ENCODE data around the gene PHACTR3. TPM values are rescaled to one million over a fixed set of nuclear protein-coding genes. Genes with fewer than 3 reads are reported as not detected.

The PHACTR3 gene
- total RNA-seq, 1 experiment from 2014 or later = not detected

- TF ChIP-seq POLR2AphosphoS5 (IDR thresholded peaks at IDR 0.05; ENCODE audit: low read depth, low read length) (no peak), ELF1 (IDR thresholded peaks at IDR 0.05; ENCODE audit: borderline replicate concordance, low read depth) (no peak), YY1 (IDR thresholded peaks at IDR 0.05; ENCODE audit: extremely low read depth, insufficient replicate concordance, low read depth, low read length) (no peak), CBX3 (IDR thresholded peaks at IDR 0.05; ENCODE audit: low read depth) (no peak), SP1 (IDR thresholded peaks at IDR 0.05; ENCODE audit: low read depth) (no peak), ATF3 (IDR thresholded peaks at IDR 0.05) (no peak), SIN3A (IDR thresholded peaks at IDR 0.05; ENCODE audit: low read depth) (no peak), ZFX (IDR thresholded peaks at IDR 0.05) (no peak), RAD21 (IDR thresholded peaks at IDR 0.05; ENCODE audit: low read depth) (no peak)
- no peak overlapping the region for H3K4me2 ChIP-seq (ENCODE audit: low read length)
- H3K27ac ChIP-seq (ENCODE audit: low read depth, low read length) = no peak overlapping the region
- no peaks in the 10 kb centered on the region for H4K20me1 ChIP-seq (ENCODE audit: insufficient read depth)
- ChIA-PET POLR2A (no interaction called here), CTCF (interaction anchor here (1.1 kb wide), 1 partner anchor 15 kb away, joined by 3 read pairs; no protein-coding TSS in a partner anchor), RAD21 (ENCODE audit: low non-redundant PET in 1 of 2, low total read pairs in 2 of 2, uncharacterized antibody in 2 of 2, unreplicated experiment in 2 of 2) (no interaction called here)
- BruUV-seq (replicated peaks) = no TSS peak
- H2AFZ ChIP-seq (ENCODE audit: low read depth, low read length, poor library complexity, severe bottlenecking) = no peak overlapping the region
- intact Hi-C loops (cut with micrococcal nuclease) = no loop called here
- H3K4me3 ChIP-seq (replicated peaks in 1 of 2; ENCODE audit: low read depth in 1 of 2, low read length in 2 of 2) = no peak overlapping the region
- H3K9ac ChIP-seq (ENCODE audit: low read length) = no peak overlapping the region
- no peaks in the 10 kb centered on the region for H3K4me1 ChIP-seq (ENCODE audit: control insufficient read depth in 1 of 2, insufficient read depth in 2 of 2, low read length in 2 of 2)
- H3K9me3 ChIP-seq (ENCODE audit: control insufficient read depth in 1 of 2, insufficient read depth in 1 of 2, low read depth in 1 of 2, low read length in 2 of 2) = no peaks in the 10 kb centered on the region
- H3K9me2 ChIP-seq (ENCODE audit: insufficient read depth) = no peaks in the 10 kb centered on the region
- DNase-seq (ENCODE audit: low read depth, low spot score) = no peak
- no peak for ATAC-seq
- H3K36me3 ChIP-seq (ENCODE audit: control insufficient read depth in 1 of 2, insufficient read depth in 2 of 2, low read length in 2 of 2) = no peaks in the 10 kb centered on the region
- H3K27me3 ChIP-seq (ENCODE audit: insufficient read depth, low read length) = peaks cover 30% of the 10 kb centered on the region; the same call in 1 of the 2 replicates
- no peaks in the 10 kb centered on the region for H3K79me2 ChIP-seq (ENCODE audit: insufficient read depth, low read length)
These were observed 9.5 kb downstream of the PHACTR3 start for GRCh38 chr20:59613861-59614260.

GRCh38 chr20:59614714-59615113, 10.4 kb downstream of the PHACTR3 start:
- ChIA-PET RAD21 (ENCODE audit: low non-redundant PET in 1 of 2, low total read pairs in 2 of 2, uncharacterized antibody in 2 of 2, unreplicated experiment in 2 of 2) (no interaction called here), CTCF (interaction anchor here (1.1 kb wide), 1 partner anchor 15 kb away, joined by 3 read pairs; no protein-coding TSS in a partner anchor), POLR2A (no interaction called here)
- no peak overlapping the region for H3K4me3 ChIP-seq (replicated peaks in 1 of 2; ENCODE audit: low read depth in 1 of 2, low read length in 2 of 2)
- no peak overlapping the region for H2AFZ ChIP-seq (ENCODE audit: low read depth, low read length, poor library complexity, severe bottlenecking)
- no peaks in the 10 kb centered on the region for H3K79me2 ChIP-seq (ENCODE audit: insufficient read depth, low read length)
- H3K9ac ChIP-seq (ENCODE audit: low read length) = no peak overlapping the region
- H3K27ac ChIP-seq (ENCODE audit: low read depth, low read length) = no peak overlapping the region
- no peaks in the 10 kb centered on the region for H3K9me3 ChIP-seq (ENCODE audit: control insufficient read depth in 1 of 2, insufficient read depth in 1 of 2, low read depth in 1 of 2, low read length in 2 of 2)
- intact Hi-C loops (cut with micrococcal nuclease) = no loop called here
- H3K4me1 ChIP-seq (ENCODE audit: control insufficient read depth in 1 of 2, insufficient read depth in 2 of 2, low read length in 2 of 2) = no peaks in the 10 kb centered on the region
- DNase-seq (ENCODE audit: low read depth, low spot score) (no peak), ATAC-seq (no peak)
- peaks cover 27% of the 10 kb centered on the region; the same call in 1 of the 2 replicates for H3K27me3 ChIP-seq (ENCODE audit: insufficient read depth, low read length)
- no peaks in the 10 kb centered on the region for H3K36me3 ChIP-seq (ENCODE audit: control insufficient read depth in 1 of 2, insufficient read depth in 2 of 2, low read length in 2 of 2)
- no peaks in the 10 kb centered on the region for H3K9me2 ChIP-seq (ENCODE audit: insufficient read depth)
- no peak overlapping the region for H3K4me2 ChIP-seq (ENCODE audit: low read length)
- no peaks in the 10 kb centered on the region for H4K20me1 ChIP-seq (ENCODE audit: insufficient read depth)
- no TSS peak for BruUV-seq (replicated peaks)
- TF ChIP-seq ELF1 (IDR thresholded peaks at IDR 0.05; ENCODE audit: borderline replicate concordance, low read depth) (no peak), CEBPB (IDR thresholded peaks at IDR 0.05; ENCODE audit: low read depth) (no peak), REST (IDR thresholded peaks at IDR 0.05; ENCODE audit: low read depth) (no peak), ATF3 (IDR thresholded peaks at IDR 0.05) (no peak), JUND (IDR thresholded peaks at IDR 0.05) (no peak), ZBTB33 (IDR thresholded peaks at IDR 0.05; ENCODE audit: extremely low read depth, insufficient replicate concordance, low read length) (no peak), TCF7L2 (IDR thresholded peaks at IDR 0.05; ENCODE audit: borderline replicate concordance, extremely low read depth, insufficient read depth, insufficient read length) (no peak), EZH2phosphoT487 (IDR thresholded peaks at IDR 0.05; ENCODE audit: borderline replicate concordance) (no peak), CBX3 (IDR thresholded peaks at IDR 0.05; ENCODE audit: low read depth) (no peak)

All from HCT116 (cell line).